MM.1S (cell line): ENCODE measurements around the gene CHPF.

ENCODE experiments used
- EZH2 ChIP-seq: fragments of 300-600 bp; sonication (generic); optimal IDR thresholded peaks from 2 replicates; pipeline ENCODE3; 2017; ENCODE audit warnings: low read depth, mild to moderate bottlenecking, antibody characterized with exemption, low read length, mixed read lengths
- EZH2phosphoT487 ChIP-seq: fragments of 300-600 bp; sonication (generic); IDR thresholded peaks from 2 replicates; pipeline ENCODE4 v1.6.1; 2018; ENCODE audit warnings: antibody characterized with exemption, low read length
- TF ChIP-seq, protein P1 (sequence below): fragments of 300-600 bp; sonication (generic); IDR thresholded peaks from 2 replicates; pipeline ENCODE4 v1.5.1; 2016; ENCODE audit warnings: antibody characterized with exemption, low read length, mixed read lengths

GRCh38 chr2:219494952-219495530 is 48.6 kb downstream of the CHPF start:
- TF ChIP-seq, protein P1, sequence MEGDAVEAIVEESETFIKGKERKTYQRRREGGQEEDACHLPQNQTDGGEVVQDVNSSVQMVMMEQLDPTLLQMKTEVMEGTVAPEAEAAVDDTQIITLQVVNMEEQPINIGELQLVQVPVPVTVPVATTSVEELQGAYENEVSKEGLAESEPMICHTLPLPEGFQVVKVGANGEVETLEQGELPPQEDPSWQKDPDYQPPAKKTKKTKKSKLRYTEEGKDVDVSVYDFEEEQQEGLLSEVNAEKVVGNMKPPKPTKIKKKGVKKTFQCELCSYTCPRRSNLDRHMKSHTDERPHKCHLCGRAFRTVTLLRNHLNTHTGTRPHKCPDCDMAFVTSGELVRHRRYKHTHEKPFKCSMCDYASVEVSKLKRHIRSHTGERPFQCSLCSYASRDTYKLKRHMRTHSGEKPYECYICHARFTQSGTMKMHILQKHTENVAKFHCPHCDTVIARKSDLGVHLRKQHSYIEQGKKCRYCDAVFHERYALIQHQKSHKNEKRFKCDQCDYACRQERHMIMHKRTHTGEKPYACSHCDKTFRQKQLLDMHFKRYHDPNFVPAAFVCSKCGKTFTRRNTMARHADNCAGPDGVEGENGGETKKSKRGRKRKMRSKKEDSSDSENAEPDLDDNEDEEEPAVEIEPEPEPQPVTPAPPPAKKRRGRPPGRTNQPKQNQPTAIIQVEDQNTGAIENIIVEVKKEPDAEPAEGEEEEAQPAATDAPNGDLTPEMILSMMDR: no peak
- TF ChIP-seq EZH2 (no peak), EZH2phosphoT487 (no peak)
